ENCODE results near the gene MAST3. TPM values are rescaled to one million over a fixed set of nuclear protein-coding genes. Genes with fewer than 3 reads are reported as not detected.

MAST3 gene
- total RNA-seq, 4 donors from 2014 or later: 47.8 to 56.3 (median 52.0) TPM

GRCh38 chr19:18114483-18114882 lies 16.9 kb downstream of the MAST3 start:
- no peak for TF ChIP-seq POLR2A (IDR thresholded peaks at IDR 0.05)
- TF ChIP-seq, protein P1, sequence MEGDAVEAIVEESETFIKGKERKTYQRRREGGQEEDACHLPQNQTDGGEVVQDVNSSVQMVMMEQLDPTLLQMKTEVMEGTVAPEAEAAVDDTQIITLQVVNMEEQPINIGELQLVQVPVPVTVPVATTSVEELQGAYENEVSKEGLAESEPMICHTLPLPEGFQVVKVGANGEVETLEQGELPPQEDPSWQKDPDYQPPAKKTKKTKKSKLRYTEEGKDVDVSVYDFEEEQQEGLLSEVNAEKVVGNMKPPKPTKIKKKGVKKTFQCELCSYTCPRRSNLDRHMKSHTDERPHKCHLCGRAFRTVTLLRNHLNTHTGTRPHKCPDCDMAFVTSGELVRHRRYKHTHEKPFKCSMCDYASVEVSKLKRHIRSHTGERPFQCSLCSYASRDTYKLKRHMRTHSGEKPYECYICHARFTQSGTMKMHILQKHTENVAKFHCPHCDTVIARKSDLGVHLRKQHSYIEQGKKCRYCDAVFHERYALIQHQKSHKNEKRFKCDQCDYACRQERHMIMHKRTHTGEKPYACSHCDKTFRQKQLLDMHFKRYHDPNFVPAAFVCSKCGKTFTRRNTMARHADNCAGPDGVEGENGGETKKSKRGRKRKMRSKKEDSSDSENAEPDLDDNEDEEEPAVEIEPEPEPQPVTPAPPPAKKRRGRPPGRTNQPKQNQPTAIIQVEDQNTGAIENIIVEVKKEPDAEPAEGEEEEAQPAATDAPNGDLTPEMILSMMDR (IDR thresholded peaks at IDR 0.05): no peak
- no peak for DNase-seq
- Histone ChIP-seq H3K27me3 (no peaks in the 10 kb centered on the region), H3K4me1 (peaks cover 4 to 35% (median 22%) of the 10 kb centered on the region in 4 donors), H3K36me3 (peaks cover 0 to 12% (median 0%) of the 10 kb centered on the region in 3 donors), H3K9me3 (no peaks in the 10 kb centered on the region), H3K4me3 (no peak overlapping the region), H3K27ac (no peak overlapping the region)

DNA sequence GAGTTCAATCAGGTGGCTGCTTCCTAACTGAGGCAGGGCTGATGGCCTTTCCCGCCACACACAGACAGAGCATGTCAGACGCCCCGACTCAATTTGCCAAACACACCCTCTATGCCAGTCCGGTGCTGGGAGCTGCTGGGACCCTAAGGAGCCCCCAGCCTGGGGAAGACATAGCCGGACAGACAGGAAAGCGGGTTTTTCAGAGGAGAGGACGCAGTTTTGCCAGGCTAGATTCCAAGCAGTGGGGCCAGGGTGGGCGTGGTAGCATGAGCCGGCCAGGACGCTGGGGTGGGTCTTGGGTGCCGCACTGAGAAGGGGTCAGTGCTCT lies 19.8 kb downstream of the MAST3 start:
- TF ChIP-seq, protein P1 (IDR thresholded peaks at IDR 0.05): no peak
- no peak for TF ChIP-seq POLR2A (IDR thresholded peaks at IDR 0.05)
- Histone ChIP-seq H3K4me3 (peak overlapping the region; percentile 48 to 92 (median 74)), H3K27ac (peak overlapping the region in 2 of 4 donors; percentile 46 to 90), H3K4me1 (peaks cover 4 to 22% (median 17%) of the 10 kb centered on the region in 4 donors), H3K27me3 (no peaks in the 10 kb centered on the region), H3K36me3 (peaks cover 0 to 16% (median 0%) of the 10 kb centered on the region in 3 donors), H3K9me3 (no peaks in the 10 kb centered on the region)
- no peak for DNase-seq

DNA sequence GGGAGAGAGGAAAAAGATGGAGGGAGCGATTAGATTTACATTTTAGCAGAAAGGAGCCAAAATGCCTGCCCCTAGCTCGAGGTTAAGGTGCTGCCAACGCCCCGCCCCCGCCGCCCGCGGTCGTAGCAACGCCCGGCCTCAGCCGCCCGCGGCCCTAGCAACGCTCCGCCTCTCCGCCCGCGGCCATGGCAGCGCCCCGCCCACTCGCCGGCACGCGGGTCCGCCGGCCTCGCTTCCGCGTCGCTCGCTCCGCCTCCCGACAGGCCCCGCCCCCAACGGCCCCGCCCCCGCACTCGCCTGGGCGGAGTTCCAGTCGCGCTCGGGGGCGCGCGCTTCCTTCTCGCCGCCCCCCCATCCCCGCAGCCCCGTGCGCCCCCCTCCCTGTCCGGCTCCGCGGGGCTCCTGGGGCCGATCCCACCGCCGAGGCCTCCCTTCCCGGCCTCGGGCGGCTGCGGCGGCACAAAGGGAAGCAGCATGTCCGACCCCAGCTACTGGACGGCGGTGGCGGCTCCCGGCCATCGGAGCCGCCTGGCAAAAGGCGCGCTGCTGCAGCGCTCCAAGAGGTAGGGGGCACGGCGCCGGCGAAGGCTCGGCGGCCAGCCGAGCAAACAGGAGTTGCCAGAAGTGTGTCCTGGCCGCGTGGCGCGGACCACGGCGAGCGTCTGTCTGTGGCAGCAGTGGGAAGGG lies 20.3 kb downstream of the MAST3 start:
- H3K9me3 ChIP-seq: no peaks in the 10 kb centered on the region
- H3K4me1 ChIP-seq: peaks cover 4 to 22% (median 17%) of the 10 kb centered on the region in 4 donors
- TF ChIP-seq POLR2A (IDR thresholded peaks at IDR 0.05): no peak
- TF ChIP-seq, protein P1 (IDR thresholded peaks at IDR 0.05): peak in 1 of 6 experiments; percentile 13
- no peaks in the 10 kb centered on the region for H3K27me3 ChIP-seq
- peak overlapping the region; percentile 52 to 90 (median 66) for H3K27ac ChIP-seq
- DNase-seq: peak; percentile 93 to 97 (median 96)
- peaks cover 0 to 18% (median 0%) of the 10 kb centered on the region in 3 donors for H3K36me3 ChIP-seq
- peak overlapping the region; percentile 48 to 92 (median 74) for H3K4me3 ChIP-seq

DNA sequence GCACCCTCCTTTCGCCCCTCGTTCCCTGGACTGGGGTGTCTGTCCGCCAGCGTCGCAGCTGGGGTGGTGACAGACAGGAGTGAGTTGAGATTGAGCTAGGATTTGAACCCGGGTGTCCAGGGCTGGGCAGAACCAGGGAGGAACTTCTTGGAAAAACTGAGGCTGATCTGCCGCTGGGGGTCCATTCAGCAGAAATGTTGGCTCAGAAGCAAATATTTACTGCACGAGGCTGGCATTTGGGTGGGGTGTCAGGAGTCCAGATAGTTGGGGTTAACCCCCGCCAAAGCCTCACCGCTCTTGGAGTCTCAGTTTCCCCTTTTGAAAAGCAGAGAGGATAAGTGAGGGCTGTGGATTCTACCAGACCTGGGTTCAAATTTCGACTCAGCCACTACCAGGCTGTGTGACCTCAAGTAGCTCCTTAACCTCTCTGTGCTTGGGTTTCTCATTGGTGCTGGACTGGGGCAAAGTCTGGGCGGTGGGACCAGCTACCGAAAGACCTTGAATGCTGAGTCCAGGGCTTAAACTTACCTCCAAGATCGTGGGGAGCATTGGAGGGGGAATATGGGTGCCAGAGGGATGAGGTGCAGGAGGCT lies 20.9 kb downstream of the MAST3 start:
- peaks cover 0 to 21% (median 0%) of the 10 kb centered on the region in 3 donors for H3K36me3 ChIP-seq
- TF ChIP-seq, protein P1 (IDR thresholded peaks at IDR 0.05): no peak
- no peak for TF ChIP-seq POLR2A (IDR thresholded peaks at IDR 0.05)
- no peaks in the 10 kb centered on the region for H3K9me3 ChIP-seq
- peak overlapping the region; percentile 52 to 90 (median 66) for H3K27ac ChIP-seq
- peaks cover 4 to 22% (median 17%) of the 10 kb centered on the region in 4 donors for H3K4me1 ChIP-seq
- no peak for DNase-seq
- peak overlapping the region; percentile 48 to 92 (median 74) for H3K4me3 ChIP-seq
- H3K27me3 ChIP-seq: no peaks in the 10 kb centered on the region

GRCh38 chr19:18119013-18119716 lies 21.6 kb downstream of the MAST3 start:
- H3K4me1 ChIP-seq: peaks cover 4 to 22% (median 17%) of the 10 kb centered on the region in 4 donors
- H3K4me3 ChIP-seq: peak overlapping the region; percentile 3 to 92 (median 74)
- peaks cover 0 to 27% (median 0%) of the 10 kb centered on the region in 3 donors for H3K36me3 ChIP-seq
- no peaks in the 10 kb centered on the region for H3K9me3 ChIP-seq
- H3K27me3 ChIP-seq: no peaks in the 10 kb centered on the region
- no peak for TF ChIP-seq POLR2A (IDR thresholded peaks at IDR 0.05)
- TF ChIP-seq, protein P1 (IDR thresholded peaks at IDR 0.05): no peak
- H3K27ac ChIP-seq: peak overlapping the region; percentile 52 to 90 (median 66)
- peak in 2 of 3 donors; percentile 76 to 77 for DNase-seq
